ENCODE results near the gene MRPL24. TPM values are rescaled to one million over a fixed set of nuclear protein-coding genes. Genes with fewer than 3 reads are reported as not detected.

MRPL24 gene
- total RNA-seq, 1 experiment from 2014 or later = 85.3 TPM

DNA sequence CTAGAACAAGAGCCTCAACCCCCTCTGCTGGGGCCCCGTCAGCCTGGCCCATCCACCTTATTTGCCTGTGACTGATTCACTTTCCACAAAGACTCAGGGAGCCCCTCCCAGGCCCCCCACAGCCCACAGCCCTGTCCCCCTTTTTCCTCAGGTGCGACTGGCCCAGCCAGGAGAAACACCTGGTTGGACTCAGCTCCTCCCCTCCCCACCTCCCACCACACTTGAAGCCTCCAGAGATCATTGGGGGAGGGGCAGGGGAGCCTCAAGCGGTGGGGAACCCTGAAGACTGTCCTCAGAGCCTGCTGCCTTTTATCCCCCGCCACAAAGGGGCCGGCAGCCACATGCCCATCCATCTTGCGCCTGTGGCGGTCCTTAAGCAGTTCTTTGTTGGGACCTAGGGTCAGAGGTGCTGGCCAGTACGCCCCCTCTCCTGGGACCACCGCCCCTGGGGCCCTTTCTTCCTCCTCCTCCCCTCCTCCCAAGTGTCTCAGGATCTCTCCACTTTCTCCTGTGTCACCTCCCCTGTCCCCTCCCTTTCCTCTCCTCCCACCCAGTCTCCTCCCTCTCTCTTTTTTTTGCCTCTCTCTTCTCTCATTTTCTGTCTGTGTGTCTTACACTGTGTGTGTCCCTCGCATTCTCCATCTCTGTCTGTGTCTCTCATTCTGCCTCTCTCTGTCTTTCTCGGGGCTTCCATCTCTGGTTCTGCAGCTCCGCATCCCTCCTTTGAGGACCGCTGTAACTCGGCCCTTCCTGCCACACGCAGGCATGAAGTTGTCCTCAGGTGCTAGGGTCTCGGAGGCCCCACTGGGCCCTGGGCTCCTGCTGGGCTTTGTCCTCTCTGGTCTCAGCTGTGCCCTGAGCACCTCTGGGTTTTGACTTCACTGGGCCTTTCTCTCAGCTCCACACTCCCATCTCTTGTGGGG lies 47.7 kb downstream of the MRPL24 start:
- Histone ChIP-seq H3K4me3 (peak overlapping the region; percentile 54), H3K36me3 (ENCODE audit: low read depth) (no peaks in the 10 kb centered on the region), H2AFZ (no peak overlapping the region), H3K27me3 (ENCODE audit: insufficient read depth, low read depth) (no peaks in the 10 kb centered on the region), H3F3A (ENCODE audit: insufficient read depth, low read depth) (peaks cover 55% of the 10 kb centered on the region), H4K20me1 (ENCODE audit: insufficient read depth) (no peaks in the 10 kb centered on the region), H3K27ac (peak overlapping the region; percentile 94), H3K4me2 (peak overlapping the region; percentile 95), H3K9me2 (ENCODE audit: insufficient read depth) (no peaks in the 10 kb centered on the region), H3K4me1 (replicated peaks; ENCODE audit: insufficient read depth) (peaks cover 59% of the 10 kb centered on the region), H3K9me3 (ENCODE audit: insufficient read depth, low read depth) (no peaks in the 10 kb centered on the region), H3K79me2 (ENCODE audit: low read depth) (no peaks in the 10 kb centered on the region)
- ChIA-PET CTCF (interaction anchor here (1.2 to 6.3 kb wide), 2 partner anchors 12 to 29 kb away, joined by 6 to 109 read pairs; partner anchors contain the start of gene CRABP2), POLR2A (ENCODE audit: unreplicated experiment) (interaction anchor here (0.5 to 1.3 kb wide), 8 partner anchors 9 to 480 kb away, joined by 3 to 26 read pairs (median 6); partner anchors contain the start of genes CRABP2, ISG20L2, METTL25B and MRPL24)
- intact Hi-C loops (cut with micrococcal nuclease; ENCODE audit: unreplicated experiment) = loop anchor here (1.0 to 10.0 kb wide), 5 partner anchors 12 to 442 kb away; partner anchors contain the start of genes CRABP2, ETV3, HDGF and MEF2D
- TSS peak; percentile 34 for BruUV-seq (replicated peaks)
- TF ChIP-seq CTCF (conservative IDR thresholded peaks at IDR 0.05) (no peak), EZH2 (IDR thresholded peaks at IDR 0.05; ENCODE audit: low read depth) (no peak)
- peak; percentile 89 to 95 for DNase-seq

DNA sequence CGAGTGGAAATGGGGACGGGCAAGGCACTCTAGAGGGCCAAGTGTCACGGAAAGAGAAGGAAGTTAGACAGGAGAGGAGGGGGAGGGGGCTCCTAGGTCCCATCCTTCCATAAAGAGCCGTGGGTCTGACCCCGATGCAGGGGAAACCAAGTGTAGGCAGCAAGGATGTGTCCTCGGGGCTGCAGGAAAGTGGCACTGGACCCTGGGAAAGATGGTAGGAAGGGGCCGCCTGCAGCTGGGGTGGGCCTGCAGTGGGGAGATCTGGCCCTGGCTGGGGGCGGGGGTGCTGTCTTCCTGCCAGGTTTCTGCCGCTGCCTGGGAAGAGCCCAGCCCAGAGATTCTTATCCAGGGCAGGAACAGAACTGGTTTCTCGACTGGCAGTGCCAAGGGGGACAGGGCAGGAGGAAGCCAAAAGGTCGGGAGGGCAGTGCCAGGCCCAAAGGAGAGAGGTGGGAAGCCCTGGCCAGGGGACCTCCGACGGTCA lies 48.4 kb downstream of the MRPL24 start:
- Histone ChIP-seq H3K4me3 (peak overlapping the region; percentile 54; the same call in 1 of the 2 replicates), H4K20me1 (ENCODE audit: insufficient read depth) (no peaks in the 10 kb centered on the region), H3K27me3 (ENCODE audit: insufficient read depth, low read depth) (no peaks in the 10 kb centered on the region), H3K9me3 (ENCODE audit: insufficient read depth, low read depth) (no peaks in the 10 kb centered on the region), H3K9me2 (ENCODE audit: insufficient read depth) (no peaks in the 10 kb centered on the region), H2AFZ (no peak overlapping the region), H3F3A (ENCODE audit: insufficient read depth, low read depth) (peaks cover 55% of the 10 kb centered on the region), H3K36me3 (ENCODE audit: low read depth) (no peaks in the 10 kb centered on the region), H3K79me2 (ENCODE audit: low read depth) (no peaks in the 10 kb centered on the region), H3K4me2 (peak overlapping the region; percentile 95), H3K27ac (peak overlapping the region; percentile 94), H3K4me1 (replicated peaks; ENCODE audit: insufficient read depth) (peaks cover 59% of the 10 kb centered on the region)
- CTCF ChIA-PET = interaction anchor here (1.0 to 6.3 kb wide), 3 partner anchors 12 to 65 kb away, joined by 5 to 109 read pairs (median 9); partner anchors contain the start of gene CRABP2
- intact Hi-C loops (cut with micrococcal nuclease; ENCODE audit: unreplicated experiment) = loop anchor here (2.0 to 10.0 kb wide), 4 partner anchors 58 to 442 kb away; partner anchors contain the start of genes ETV3, HDGF, MEF2D and PRCC
- POLR2A ChIA-PET (ENCODE audit: unreplicated experiment) = interaction anchor here (0.5 to 1.2 kb wide), 6 partner anchors 10 to 480 kb away, joined by 3 to 28 read pairs (median 6); partner anchors contain the start of genes CRABP2, ISG20L2, METTL25B and PMF1
- no peak for DNase-seq
- BruUV-seq (replicated peaks) = no TSS peak
- TF ChIP-seq EZH2 (IDR thresholded peaks at IDR 0.05; ENCODE audit: low read depth) (no peak), CTCF (conservative IDR thresholded peaks at IDR 0.05) (no peak)

Data from PC-9 (cell line).